Natural killer cell treated with Interleukin-12 subunit alpha and Interleukin-12 subunit beta and Interleukin-15 and Interleukin-18, amount 100 ng/mL, for 72 hours (primary cell): Measurements from ENCODE around the gene ZNF804A. TPM values are rescaled to one million over a fixed set of nuclear protein-coding genes. Genes with fewer than 3 reads are reported as not detected.

Source experiments
- ATAC-seq, 2 donors: fragments of 150-1000 bp; cut with Tn5 transposase in 1 of 2; sonication (Bioruptor Pico), chemical (Tn5 transposase) in 1 of 2; 2 replicates each; pipeline ENCODE4 v1.10.0; 2021
- DNase-seq: peaks from one replicate; pipeline ENCODE4 v3.0.0; 2022; ENCODE audit warnings: low spot score
- H3K27ac Mint-ChIP-seq, 2 donors: 1 replicate in 1 of 2; 2 replicates in 1 of 2; pipeline ENCODE4 v1.8.0; 2022; ENCODE audit warnings: mixed read lengths in 2 of 2, mild to moderate bottlenecking in 1 of 2, moderate library complexity in 1 of 2
- H3K27me3 Mint-ChIP-seq, 2 donors: 1 replicate in 1 of 2; 2 replicates in 1 of 2; pipeline ENCODE4 v1.8.0; 2022; ENCODE audit warnings: mixed read lengths in 2 of 2
- H3K36me3 Mint-ChIP-seq: one replicate; pipeline ENCODE4 v1.8.0; 2022; ENCODE audit warnings: mixed read lengths
- H3K4me1 Mint-ChIP-seq, 2 donors: 1 replicate in 1 of 2; 2 replicates in 1 of 2; pipeline ENCODE4 v1.8.0; 2022; ENCODE audit warnings: low read depth in 2 of 2, mixed read lengths in 2 of 2, mild to moderate bottlenecking in 1 of 2
- H3K4me3 Mint-ChIP-seq: one replicate; pipeline ENCODE4 v1.8.0; 2022; ENCODE audit warnings: mixed read lengths
- H3K9me3 Mint-ChIP-seq: 2 replicates; pipeline ENCODE4 v1.8.0; 2022; ENCODE audit warnings: mixed read lengths
- total RNA-seq, 2 donors: library from RNA; stranded (reverse); gene quantifications; one replicate each; pipeline ENCODE4 v1.2.3, GENCODE V29; 2022

Gene ZNF804A
- total RNA-seq: under 1 TPM in 1 of 2 donors, not detected in 1; 0.08 TPM

DNA sequence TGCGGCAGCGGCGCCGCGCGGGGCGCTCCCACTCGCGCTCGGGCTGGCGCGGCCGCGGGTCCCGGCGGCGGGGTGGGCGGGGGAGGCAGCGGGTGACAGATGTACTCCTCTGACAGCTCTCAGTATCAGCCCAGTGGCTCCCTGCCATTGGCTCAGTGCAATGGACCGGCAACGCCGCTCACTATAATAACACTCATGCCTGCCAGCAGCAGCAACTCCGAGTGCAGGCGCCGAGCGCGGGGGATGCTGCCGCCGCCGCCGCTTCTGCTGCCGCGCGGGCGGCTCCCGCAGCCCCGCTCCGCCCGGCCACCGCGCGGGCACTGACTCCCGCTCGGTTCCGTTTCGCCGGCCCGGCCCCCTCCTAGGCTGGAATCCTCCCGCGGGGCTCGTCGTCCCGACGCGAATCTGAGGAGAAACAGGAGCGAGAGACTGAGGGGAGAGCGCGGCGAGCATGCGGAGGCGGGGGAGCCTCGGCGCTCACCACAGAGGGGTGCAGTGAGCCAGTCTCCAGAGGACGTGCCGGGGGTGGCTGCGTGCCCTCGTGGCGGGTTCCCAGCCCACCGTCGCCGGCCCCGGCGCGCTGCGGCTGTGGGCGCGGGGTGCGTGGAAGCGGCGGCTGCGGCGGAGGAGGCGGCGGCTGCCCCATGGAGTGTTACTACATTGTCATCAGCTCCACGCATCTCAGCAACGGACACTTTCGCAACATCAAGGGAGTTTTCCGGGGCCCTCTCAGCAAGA is at the start of gene ZNF804A:
TSS of gene ZNF804A (plus strand) at position 214 of the 738 bp plus-strand sequence. CDS start at position 645, 431 bp downstream.
- Mint-ChIP-seq H3K36me3 (peaks cover 8% of the 10 kb centered on the region), H3K4me3 (peak within 1 kb of the TSS; percentile 63), H3K9me3 (peaks cover 8% of the 10 kb centered on the region), H3K27me3 (peaks cover 22 to 31% of the 10 kb centered on the region in 2 donors), H3K4me1 (no peaks in the 10 kb centered on the region), H3K27ac (peak within 1 kb of the TSS in 1 of 2 donors; percentile 40)
- DNase-seq (no peak), ATAC-seq (peak; percentile 54 to 63)

DNA sequence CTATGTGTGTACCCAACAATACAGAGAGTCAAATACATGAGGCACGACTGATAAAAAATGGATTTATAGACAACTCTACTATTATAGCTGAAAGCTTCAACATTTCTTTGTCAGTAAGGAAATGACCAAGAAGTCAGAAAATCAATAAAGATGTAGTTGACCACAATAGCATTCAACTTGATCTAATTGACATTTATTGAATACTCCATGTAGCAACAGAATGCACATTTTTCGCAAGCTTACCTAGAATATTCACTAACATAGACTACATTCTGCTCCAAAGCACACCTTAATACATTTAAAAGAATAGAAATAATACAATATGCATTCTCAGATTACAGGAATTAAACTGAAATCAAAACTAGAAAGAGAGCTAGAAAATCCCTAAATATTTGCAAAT is 49.2 kb upstream of the ZNF804A start:
- ATAC-seq (no peak), DNase-seq (no peak)
- Mint-ChIP-seq H3K9me3 (peaks cover 10% of the 10 kb centered on the region), H3K27ac (no peak overlapping the region), H3K36me3 (no peaks in the 10 kb centered on the region), H3K4me3 (no peak overlapping the region), H3K27me3 (no peaks in the 10 kb centered on the region), H3K4me1 (no peaks in the 10 kb centered on the region)

DNA sequence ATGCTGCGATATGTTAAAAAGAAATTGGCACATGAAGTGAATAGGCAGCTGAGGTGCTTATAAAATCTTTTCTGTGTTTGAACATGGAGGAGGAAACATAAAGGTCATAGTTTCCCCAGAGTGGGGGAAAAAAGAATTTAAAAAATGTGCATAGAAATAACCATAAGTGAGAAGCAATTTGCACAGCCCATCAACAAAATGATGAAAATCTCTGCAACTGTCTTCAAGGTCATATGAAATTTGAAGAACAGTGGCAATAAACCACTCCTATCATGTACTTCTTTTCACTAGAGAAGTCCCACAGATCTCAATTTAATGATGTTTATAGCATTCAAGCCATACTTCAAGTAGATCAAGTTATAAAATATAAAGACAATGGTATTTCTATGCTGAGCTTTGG is 46.7 kb upstream of the ZNF804A start:
- ATAC-seq: no peak
- no peaks in the 10 kb centered on the region for H3K27me3 Mint-ChIP-seq
- no peaks in the 10 kb centered on the region for H3K4me1 Mint-ChIP-seq
- H3K9me3 Mint-ChIP-seq: peaks cover 4% of the 10 kb centered on the region
- no peak for DNase-seq
- H3K36me3 Mint-ChIP-seq: no peaks in the 10 kb centered on the region
- H3K4me3 Mint-ChIP-seq: no peak overlapping the region
- no peak overlapping the region for H3K27ac Mint-ChIP-seq

DNA sequence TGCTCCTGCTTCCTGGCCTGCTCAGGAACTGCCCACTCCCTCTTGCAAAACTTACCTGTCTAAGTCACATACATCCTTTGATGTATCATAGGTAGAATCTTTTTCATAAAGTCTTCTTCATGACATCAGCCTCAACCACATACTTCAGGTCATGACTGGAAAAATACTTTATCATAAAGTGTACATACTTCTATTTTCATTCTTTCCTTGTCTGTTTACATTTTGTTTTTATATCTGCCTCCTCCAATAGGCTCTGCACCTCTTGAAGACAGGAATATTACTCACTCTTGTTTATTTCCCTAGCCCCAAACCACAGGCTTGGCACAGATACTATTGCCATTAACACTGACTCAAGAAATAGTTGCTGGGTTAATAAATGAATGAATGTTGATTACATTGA is 43.6 kb upstream of the ZNF804A start:
- no peaks in the 10 kb centered on the region for H3K36me3 Mint-ChIP-seq
- no peaks in the 10 kb centered on the region for H3K27me3 Mint-ChIP-seq
- H3K27ac Mint-ChIP-seq: no peak overlapping the region
- peaks cover 7% of the 10 kb centered on the region for H3K9me3 Mint-ChIP-seq
- H3K4me1 Mint-ChIP-seq: no peaks in the 10 kb centered on the region
- DNase-seq (no peak), ATAC-seq (no peak)
- H3K4me3 Mint-ChIP-seq: no peak overlapping the region

DNA sequence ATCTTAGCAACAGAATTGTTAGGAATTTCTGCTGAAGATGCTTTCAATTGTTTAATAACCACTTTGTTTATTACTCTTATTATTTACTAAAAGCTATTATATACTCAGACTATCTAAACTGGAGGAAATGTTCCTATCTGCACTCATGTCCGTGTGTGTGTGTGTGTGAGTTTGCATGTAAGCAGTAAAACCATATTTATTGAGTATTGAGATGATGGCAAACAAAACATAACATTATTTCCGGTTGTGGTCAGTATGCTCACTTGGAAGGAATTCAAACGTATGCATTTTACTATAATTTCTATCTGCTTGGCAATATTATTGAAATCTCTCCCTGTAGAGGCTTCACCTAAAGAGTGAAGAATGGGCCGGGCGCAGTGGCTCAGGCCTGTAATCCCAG is 43.0 kb upstream of the ZNF804A start:
- Mint-ChIP-seq H3K36me3 (no peaks in the 10 kb centered on the region), H3K27me3 (no peaks in the 10 kb centered on the region), H3K4me1 (no peaks in the 10 kb centered on the region), H3K27ac (no peak overlapping the region), H3K9me3 (peaks cover 7% of the 10 kb centered on the region), H3K4me3 (no peak overlapping the region)
- ATAC-seq (no peak), DNase-seq (no peak)

DNA sequence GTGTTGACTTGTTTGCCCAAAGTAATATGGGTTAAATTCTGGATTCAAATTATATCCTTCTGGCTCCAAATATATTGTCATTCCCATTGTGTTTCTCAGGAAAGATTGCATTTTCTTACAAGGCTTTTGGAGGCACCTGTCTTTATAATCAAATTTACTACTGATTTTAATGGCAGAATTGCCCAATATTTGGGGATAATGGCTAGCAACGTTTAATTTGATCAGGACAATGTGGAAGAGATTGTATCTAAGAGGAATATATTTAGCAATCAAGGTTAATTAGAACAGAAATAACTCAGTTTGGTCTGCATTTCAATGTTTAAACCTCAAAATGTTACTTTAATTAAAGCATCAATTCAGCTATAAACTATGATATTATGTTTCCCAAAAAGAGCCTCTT is 41.7 kb upstream of the ZNF804A start:
- no peak overlapping the region for H3K4me3 Mint-ChIP-seq
- no peak overlapping the region for H3K27ac Mint-ChIP-seq
- H3K36me3 Mint-ChIP-seq: no peaks in the 10 kb centered on the region
- DNase-seq (no peak), ATAC-seq (no peak)
- no peaks in the 10 kb centered on the region for H3K4me1 Mint-ChIP-seq
- peaks cover 7% of the 10 kb centered on the region for H3K9me3 Mint-ChIP-seq
- H3K27me3 Mint-ChIP-seq: no peaks in the 10 kb centered on the region

DNA sequence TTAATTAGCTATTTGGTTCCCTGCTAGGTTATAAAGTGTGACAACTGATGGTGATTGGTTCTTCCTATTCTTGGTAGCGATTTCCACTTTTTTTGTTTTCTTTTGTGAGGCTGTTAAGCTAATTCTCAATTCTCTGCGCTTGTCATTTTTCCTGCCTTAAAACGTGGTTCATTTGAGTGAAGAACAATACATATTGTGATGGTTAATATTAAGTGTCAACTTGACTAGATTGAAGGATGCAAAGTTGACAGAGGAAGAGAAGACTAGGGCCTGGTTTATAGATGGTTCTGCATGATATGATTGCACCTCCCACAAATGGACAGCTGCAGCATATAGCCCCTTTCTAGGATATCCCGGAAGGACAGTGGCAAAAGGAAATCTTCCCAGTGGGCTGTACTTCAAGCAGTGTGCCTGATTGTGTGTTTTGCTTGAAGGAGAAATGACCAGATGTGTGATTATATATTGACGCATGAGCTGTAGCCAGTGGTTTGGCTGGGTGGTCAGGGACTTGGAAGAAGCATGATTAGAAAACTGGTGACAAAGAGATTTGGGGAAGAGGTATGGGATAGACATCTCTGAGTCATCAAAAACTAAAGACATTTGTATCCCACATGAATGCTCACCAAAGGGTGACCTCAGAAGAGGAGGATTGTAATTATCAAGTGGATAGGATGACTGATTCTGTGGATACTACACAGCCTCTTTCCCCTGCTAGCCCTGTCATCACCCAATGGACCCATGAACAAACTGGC is 39.4 kb upstream of the ZNF804A start:
- Mint-ChIP-seq H3K27ac (no peak overlapping the region), H3K27me3 (no peaks in the 10 kb centered on the region), H3K36me3 (no peaks in the 10 kb centered on the region), H3K9me3 (peaks cover 7% of the 10 kb centered on the region), H3K4me3 (no peak overlapping the region), H3K4me1 (no peaks in the 10 kb centered on the region)
- DNase-seq (no peak), ATAC-seq (no peak)

DNA sequence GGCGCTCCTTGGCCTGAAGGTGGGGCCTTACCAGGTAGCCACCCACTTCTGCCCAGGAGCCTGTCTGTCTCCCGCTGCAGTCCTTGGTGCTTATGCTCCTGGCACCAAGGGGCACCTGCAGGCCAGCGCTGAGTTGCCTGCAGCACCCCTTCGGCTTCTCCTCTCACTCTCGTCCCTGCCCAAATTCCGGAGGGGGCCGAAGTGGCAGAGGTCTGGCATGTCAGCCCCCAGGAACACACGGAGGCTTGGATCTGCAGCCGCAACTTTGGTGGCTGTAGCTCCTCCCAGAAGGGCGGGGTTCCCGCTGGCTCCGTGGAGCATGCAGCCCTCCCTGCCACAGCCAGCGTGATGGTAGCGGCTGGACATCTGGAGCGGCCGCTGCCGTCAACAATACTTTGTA is 37.7 kb upstream of the ZNF804A start:
- Mint-ChIP-seq H3K4me3 (no peak overlapping the region), H3K27ac (no peak overlapping the region), H3K36me3 (no peaks in the 10 kb centered on the region), H3K4me1 (no peaks in the 10 kb centered on the region), H3K9me3 (peaks cover 7% of the 10 kb centered on the region), H3K27me3 (no peaks in the 10 kb centered on the region)
- no peak for ATAC-seq
- DNase-seq: no peak

DNA sequence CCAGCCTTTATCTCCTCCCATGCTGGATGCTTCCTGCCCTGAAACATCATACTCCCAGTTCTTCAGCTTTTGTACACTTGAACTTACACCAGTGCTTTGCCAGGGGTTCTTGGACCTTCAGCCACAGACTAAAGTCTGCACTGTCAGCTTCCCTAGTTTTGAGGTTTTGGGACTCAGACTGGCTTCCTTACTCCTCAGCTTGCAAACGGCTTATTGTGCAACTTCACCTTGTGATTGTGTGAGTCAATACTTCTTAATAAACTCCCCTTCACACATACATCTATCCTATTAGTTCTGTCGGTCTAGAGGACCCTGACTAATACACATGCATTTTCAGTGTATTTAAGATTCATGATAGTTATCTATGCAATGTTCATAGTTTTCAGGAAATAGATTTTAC is 35.8 kb upstream of the ZNF804A start:
- Mint-ChIP-seq H3K4me1 (no peaks in the 10 kb centered on the region), H3K9me3 (peaks cover 7% of the 10 kb centered on the region), H3K4me3 (no peak overlapping the region), H3K27me3 (no peaks in the 10 kb centered on the region), H3K27ac (no peak overlapping the region), H3K36me3 (no peaks in the 10 kb centered on the region)
- DNase-seq (no peak), ATAC-seq (no peak)

DNA sequence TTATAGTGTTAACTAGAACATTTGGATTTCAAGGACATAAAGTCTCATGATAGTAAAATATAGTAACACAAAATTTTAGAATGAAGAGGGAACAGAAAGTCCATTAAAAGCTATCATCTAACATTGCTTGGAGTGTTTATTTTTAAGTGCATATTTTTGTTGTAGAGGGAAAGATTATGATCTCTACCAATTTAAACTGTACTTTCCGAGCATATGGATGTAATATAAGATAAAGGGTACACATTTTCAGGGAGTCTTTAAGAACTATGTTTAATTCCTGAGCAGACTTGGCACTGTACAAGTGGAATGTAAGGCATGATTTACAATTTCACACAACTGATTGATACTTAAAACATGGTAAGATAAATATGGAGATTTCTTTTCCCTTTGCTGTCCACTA is 34.2 kb upstream of the ZNF804A start:
- Mint-ChIP-seq H3K36me3 (no peaks in the 10 kb centered on the region), H3K27me3 (no peaks in the 10 kb centered on the region), H3K4me3 (no peak overlapping the region), H3K27ac (no peak overlapping the region), H3K9me3 (peaks cover under 1% of the 10 kb centered on the region), H3K4me1 (no peaks in the 10 kb centered on the region)
- no peak for DNase-seq
- no peak for ATAC-seq

DNA sequence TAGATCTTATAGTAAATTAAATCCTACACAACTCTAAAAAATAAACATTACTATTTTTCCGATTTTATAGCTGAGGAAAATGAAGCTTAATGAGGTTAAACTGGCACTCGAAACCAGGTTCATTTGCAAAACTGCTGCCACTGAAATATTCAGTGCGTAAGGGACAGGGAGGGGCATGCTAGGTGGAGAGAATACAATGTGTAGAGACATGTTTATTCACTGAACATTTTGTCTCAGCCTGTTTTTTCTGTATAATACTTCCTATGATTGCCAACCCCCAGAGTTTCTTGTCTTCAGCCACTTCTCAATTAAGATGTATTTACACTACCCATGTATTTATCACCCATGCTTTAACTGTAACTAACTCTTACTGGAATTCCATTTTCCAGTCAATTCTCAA is 31.6 kb upstream of the ZNF804A start:
- DNase-seq (no peak), ATAC-seq (no peak)
- no peaks in the 10 kb centered on the region for H3K36me3 Mint-ChIP-seq
- no peaks in the 10 kb centered on the region for H3K9me3 Mint-ChIP-seq
- H3K4me1 Mint-ChIP-seq: no peaks in the 10 kb centered on the region
- no peak overlapping the region for H3K4me3 Mint-ChIP-seq
- no peaks in the 10 kb centered on the region for H3K27me3 Mint-ChIP-seq
- H3K27ac Mint-ChIP-seq: no peak overlapping the region

DNA sequence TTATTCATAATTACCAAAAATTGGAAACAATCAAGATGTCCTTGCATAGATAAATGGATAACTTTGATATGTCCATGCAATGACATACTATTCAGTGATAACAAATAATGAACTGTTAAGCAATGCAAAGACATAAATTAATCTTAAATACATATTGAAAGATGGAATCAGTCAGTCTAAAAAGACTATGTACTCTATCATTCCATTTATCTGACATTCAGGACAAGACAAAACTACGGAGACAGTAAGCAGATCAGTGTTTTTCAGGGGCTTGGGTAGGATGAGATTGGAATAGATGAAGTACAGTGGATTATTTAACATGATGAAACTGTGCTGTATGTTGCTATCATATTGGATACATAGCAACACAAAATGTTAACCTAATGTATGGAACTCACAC is 21.3 kb upstream of the ZNF804A start:
- H3K4me3 Mint-ChIP-seq: no peak overlapping the region
- H3K27me3 Mint-ChIP-seq: no peaks in the 10 kb centered on the region
- ATAC-seq: no peak
- H3K27ac Mint-ChIP-seq: no peak overlapping the region
- H3K4me1 Mint-ChIP-seq: no peaks in the 10 kb centered on the region
- no peaks in the 10 kb centered on the region for H3K36me3 Mint-ChIP-seq
- no peak for DNase-seq
- peaks cover 17% of the 10 kb centered on the region for H3K9me3 Mint-ChIP-seq

DNA sequence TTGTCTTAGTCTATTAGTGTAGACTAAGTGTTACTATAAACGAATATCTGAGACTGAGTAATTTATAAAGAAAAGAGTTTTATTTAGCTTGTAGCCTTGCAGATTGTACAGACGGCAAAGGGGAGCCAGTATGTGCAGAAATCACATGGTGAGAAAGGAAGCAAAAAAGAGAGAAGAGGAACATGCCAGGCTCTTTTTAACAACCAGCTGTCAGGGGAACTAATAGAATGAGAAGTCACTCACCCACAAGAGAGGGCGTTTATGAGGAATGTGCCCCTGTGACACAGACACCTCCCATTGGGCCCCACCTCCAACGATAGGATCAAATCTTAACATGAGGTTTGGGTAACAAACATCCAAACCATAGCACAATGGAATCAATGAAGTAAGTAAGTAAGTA is 20.6 kb upstream of the ZNF804A start:
- H3K4me1 Mint-ChIP-seq: no peaks in the 10 kb centered on the region
- ATAC-seq (no peak), DNase-seq (no peak)
- H3K36me3 Mint-ChIP-seq: no peaks in the 10 kb centered on the region
- no peaks in the 10 kb centered on the region for H3K27me3 Mint-ChIP-seq
- no peak overlapping the region for H3K4me3 Mint-ChIP-seq
- peaks cover 17% of the 10 kb centered on the region for H3K9me3 Mint-ChIP-seq
- no peak overlapping the region for H3K27ac Mint-ChIP-seq

DNA sequence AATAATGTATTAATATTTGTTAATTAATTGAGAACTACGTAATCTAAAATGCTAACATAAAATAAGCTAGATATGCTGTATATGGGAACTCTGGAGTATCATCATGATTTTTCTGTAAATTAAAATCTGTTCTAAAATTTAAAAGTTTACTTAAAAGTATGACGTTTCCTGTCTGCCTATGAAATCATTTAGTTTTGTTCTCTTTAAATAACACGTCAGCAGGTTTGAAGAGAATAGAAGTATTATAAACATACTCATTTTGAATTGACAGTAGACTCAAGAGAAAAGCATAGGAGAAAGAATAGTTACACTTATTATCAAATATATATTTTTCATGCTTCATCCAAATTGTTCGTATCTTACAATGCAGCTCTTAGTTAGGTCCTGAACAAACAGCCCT is 19.1 kb upstream of the ZNF804A start:
- Mint-ChIP-seq H3K9me3 (peaks cover 19% of the 10 kb centered on the region), H3K4me1 (no peaks in the 10 kb centered on the region), H3K36me3 (no peaks in the 10 kb centered on the region), H3K4me3 (no peak overlapping the region), H3K27ac (no peak overlapping the region), H3K27me3 (no peaks in the 10 kb centered on the region)
- ATAC-seq (no peak), DNase-seq (no peak)
